Femur (tissue), 1 donor: Measurements from ENCODE around the gene WDR82.
A peak's percentile ranks its signal among the peaks of the same experiment; 100 is the strongest.

Experiments used
- DNase-seq: peaks from one replicate; pipeline ENCODE4 v3.0.0-alpha.2; 2017

Gene WDR82

DNA sequence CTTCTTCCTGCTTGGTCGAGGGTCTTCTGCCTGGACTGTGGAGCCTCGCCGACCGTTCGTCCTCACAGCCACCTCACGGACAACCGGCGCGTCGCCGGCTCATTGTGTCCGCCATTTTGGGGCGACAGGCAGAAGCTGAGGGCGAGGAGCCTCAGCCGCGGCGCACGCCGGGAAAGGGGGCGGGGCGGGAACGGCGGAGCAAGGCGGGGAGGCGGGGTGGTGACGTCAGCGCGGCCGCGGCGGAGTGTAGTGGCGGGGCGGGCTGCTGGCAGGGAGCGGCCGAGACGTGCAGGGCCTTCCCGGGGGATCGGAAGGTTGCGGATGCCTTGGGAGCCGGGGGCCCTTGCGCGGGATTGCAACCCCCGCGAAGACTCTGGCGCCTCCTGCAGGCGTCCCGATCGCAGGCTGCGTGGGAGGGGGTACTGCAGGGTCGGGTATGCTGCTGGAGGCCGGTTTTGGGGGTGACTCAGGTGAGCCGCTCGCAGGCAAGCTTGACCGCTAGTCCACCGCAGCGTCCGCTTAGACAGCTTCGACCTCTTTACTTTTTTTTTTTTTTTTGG lies at the start of gene WDR82:
TSS of gene WDR82 (minus strand) at position 140 of the 560 bp plus-strand sequence. CDS start 288 bp downstream, outside the sequence.
- DNase-seq = peak; percentile 98

DNA sequence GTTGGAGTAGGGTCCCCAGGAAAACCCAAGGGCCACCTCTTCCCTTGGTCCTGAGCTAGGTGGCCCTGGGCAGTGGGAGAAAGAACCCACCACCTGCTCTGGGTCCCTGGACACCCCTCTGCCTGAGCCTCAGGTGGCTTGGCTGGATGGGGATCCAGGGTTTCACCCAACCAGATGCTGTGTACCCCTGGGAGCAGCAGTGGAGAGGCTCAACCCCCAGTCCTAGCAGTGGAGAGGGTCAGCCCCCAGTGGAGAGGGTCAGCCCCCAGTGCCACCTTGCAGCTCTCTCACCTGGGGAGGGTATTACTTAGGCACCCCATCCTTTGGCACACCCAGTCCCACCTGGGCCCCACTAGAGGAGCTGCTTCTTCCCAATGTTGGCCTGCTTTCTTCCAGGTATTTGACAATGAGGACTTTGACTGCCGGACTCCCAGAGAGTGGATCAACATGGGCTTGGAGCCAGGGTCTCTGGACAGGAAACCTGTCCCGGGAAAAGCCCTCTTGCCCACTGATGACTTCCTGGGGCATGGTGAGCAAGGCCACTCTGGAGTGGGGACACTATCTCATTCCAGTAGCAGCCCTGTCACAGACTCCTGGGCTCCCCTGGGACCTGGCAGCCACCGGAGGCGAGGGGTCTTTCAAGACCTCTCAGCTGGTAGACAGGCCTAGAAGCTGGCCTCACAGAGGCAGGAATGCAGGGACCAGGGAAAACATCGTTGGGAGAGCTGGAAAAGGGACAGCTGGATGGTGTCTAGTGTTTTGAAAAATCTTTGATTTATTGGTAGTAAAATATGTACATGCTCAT lies 49.2 kb upstream of the WDR82 start:
- DNase-seq = no peak

DNA sequence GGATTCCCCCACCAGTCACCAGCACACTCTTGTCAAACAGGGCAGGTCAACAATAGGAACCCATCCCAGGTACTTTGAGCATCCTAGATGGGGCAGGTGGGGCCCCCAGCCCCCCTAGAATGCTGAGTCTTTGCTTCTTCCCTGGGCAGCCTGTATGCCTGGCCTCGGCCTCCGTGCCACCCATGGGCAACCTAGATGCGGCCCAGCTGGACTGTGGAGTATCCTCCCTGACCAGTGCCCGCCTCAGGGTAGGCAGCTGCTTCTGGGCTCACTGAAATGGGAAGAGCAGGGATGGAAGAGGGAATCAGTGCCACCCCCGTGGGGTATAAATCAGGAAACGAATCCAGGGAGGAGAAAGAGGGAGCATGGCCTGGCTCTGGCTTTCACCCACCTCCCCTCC lies 48.5 kb upstream of the WDR82 start:
- DNase-seq = no peak

DNA sequence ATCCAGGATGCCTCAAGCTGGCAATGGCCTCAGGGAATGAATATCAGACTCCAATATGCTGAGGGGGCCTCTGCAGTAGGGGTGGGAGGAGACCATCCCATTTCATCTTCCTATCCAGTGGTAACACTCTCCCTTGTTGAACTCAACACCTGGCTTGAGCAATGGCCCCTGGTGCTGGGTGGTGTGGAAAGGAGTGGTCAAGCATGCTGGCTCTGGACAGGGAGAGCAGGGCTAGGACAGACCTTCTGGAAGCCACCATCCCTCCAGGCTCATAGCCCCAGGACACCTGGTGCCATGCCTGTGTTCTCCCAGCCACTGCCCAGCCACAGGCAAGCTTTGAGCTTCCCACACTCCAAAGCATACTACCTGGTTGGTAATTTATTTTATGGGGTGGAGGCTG lies 47.2 kb upstream of the WDR82 start:
- DNase-seq = no peak

DNA sequence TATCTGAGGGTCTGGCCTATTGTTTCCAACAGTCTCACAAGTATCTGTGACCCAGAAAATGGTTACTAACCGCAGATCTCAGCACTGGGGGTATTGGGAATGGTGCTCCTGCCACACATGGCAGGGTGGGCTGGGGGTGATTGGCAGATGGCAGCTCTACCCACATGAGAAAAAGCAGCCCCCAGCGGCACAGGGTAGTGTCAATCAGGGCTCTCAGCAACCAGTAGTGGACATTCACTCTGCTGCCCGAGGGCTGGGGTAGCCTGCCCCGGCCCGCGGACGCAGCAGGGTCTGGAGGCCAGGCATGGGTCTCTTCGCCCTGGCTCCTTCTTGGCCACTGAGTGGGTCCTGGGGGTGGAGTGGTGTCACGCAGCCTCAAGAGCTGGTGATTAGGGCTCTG lies 46.2 kb upstream of the WDR82 start:
- DNase-seq = no peak

- DNase-seq = no peak
These were observed 45.3 kb upstream of the WDR82 start for GRCh38 chr3:52323526-52324295.

GRCh38 chr3:52322466-52322865 lies 44.0 kb upstream of the WDR82 start:
- no peak for DNase-seq

DNA sequence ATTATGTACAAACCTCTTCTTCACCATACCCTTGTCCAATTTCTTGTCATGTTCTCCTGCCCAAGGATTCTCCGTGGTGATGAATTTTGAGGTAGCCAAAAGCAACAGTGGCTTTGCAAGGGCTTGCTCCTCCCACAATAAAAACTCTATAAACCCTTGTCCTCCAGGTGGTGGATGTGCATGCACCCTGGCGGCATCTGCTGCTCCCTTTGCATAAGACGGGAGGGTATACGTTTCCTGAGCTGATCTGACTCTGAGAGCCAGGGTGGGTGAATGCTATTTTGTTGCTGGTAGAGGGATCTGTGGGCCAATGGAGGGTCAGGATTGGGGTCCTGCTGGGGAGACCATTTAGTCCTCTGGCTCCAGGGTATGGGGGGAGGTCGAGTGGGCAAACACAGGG lies 43.0 kb upstream of the WDR82 start:
- DNase-seq = no peak

DNA sequence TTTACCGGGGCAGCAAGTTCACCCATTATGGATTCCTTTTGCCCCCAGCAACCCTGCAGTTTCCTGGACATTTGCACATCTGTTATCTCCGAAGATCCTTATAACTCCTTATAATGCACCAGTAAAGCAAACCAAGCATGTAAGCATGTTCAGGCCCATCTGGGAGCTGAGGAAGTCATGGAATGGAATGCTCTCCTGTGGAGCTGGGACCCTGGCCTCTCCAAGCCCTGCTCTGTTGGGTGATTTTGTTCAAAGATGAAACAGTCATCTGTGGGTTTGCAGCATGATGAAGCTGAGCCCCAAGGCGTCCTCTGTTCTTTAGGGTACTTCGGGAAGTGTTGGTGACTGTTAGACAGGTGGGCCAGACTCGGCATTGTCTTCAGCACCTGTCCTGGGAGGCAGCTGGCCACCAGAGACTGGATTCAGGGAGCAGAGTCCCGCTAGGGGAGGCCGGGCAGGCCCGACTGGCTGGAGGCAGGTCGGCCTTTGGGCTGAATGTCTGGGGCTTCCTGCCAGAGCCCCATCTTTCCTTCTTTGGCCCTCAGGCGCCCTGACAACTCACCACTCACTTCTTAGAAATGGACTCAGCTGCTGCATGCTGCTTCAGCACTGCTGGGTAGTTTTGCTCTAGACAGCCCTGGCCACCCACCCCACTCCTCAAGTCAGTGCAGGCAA lies 41.6 kb upstream of the WDR82 start:
- no peak for DNase-seq

DNA sequence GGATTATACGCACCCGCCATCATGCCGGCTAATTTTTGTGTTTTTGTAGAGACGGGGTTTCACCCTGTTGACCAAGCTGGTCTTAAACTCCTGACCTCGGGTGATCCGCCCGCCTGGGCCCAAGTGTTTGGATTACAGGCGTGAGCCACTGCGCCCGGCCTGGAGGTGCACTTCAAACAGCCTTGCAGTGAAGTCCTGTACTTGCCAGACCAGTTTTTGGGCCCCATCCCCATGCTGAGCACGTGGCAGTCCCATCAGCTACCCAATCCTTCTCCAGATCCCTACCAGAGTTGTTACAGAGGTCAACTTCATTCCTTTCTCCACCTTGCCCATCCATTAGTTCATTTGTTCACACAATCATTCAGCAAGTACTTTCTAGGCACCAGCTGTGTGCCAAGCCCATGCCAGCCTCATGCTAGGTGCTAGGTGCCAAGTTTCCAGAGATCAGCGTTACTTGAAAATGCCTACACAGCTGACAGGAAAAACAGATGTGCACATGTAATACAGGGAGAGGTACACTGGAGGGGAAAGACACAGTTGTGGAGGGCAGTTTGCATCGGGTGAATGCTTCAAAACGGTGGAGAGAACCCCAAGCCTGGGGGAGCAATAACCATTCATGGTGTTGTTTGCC lies 39.9 kb upstream of the WDR82 start:
- DNase-seq = peak; percentile 57

GRCh38 chr3:52317208-52318000 lies 39.0 kb upstream of the WDR82 start:
- DNase-seq = peak; percentile 73

GRCh38 chr3:52315977-52316764 lies 37.7 kb upstream of the WDR82 start, which contains the start of gene DNAH1:
Gene DNAH1, plus strand, starts transcription at chr3:52316319. Its CDS starts 6,124 bp downstream, at chr3:52322443.
- DNase-seq = no peak

DNA sequence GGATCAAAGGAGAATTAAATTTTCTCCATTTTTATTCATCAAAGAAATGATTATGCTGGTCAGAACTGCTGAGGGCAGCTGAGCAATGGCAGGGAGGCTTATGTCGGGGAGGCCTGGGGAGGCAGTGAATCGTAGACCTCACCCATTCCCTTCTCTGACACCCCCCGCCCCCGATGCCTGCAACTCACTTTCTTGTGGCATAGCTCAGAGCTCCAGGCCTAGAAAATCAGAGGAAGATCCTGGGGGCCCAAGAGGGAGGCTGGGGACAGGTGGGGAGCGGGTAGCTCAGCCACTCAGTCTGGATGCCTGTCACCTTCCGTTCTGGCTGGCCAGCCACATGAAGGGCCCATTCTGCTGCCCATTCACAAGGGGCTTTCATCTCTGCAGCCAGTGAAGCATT lies 36.6 kb upstream of the WDR82 start:
- DNase-seq = no peak

GRCh38 chr3:52314489-52314888 lies 36.0 kb upstream of the WDR82 start:
- DNase-seq = no peak

GRCh38 chr3:52313774-52314188 lies 35.3 kb upstream of the WDR82 start:
- DNase-seq = no peak

- DNase-seq = no peak
These were observed 34.8 kb upstream of the WDR82 start for GRCh38 chr3:52313188-52313773.

DNA sequence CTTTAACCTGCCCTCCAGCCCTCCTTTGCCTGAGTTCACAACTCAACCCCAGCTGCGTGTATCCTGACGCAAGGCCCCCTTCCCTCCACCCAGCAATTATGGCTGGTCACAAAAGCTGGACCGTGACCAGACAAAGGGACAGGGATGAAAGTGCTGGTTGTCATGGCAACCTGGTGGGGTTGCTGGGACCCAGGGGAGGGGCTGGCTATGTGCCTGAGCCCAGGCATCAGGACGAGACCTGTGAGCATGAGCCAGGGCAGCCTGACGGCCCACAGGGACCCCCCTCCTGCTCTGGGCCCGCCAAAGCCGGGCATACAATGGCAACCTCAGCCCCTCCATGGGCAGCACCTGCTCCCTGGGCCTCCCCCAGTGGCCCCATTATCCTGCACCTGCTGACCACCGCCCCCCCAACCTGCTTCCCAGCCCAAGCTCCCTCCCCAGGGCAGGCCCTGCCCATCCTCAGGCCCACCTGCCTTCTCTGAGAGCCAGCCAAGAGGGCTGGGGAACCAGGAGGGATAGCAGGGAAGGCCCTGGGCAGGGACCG lies 33.2 kb upstream of the WDR82 start:
- no peak for DNase-seq

DNA sequence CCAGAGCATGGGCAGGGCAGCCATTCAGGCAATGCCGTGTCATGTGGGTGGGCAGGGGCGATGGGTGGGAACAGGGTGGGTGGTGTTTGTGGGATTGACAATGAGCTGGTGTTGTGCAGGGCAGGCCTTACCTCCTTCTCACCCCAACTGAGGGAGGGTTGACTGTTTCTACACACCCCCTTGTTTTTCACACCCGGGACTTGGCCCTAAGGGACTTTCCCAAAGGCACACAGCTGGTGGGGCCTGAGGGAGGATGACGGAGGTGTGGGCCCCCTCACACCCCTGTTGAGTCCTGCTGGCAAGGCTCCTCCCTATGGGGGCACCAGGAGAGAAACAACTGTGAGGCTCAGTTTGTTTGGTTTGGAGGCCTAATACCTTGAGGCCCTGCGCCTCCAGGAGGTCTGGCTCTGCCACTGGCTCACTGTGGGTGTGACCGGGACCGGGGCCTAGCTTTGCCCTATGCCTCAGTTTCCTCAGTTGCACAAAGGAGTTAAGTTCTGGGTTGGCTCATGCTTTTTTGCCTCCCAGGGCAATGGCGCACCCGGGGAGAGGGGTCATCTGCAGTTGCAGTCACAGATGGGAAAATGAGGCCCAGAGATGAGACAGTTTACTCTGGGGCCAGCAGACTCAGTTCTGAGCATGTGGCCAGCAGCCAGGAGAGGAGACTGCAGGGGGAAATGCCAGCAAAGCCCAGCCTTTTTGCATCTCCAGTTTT lies 32.6 kb upstream of the WDR82 start:
- DNase-seq = no peak

DNA sequence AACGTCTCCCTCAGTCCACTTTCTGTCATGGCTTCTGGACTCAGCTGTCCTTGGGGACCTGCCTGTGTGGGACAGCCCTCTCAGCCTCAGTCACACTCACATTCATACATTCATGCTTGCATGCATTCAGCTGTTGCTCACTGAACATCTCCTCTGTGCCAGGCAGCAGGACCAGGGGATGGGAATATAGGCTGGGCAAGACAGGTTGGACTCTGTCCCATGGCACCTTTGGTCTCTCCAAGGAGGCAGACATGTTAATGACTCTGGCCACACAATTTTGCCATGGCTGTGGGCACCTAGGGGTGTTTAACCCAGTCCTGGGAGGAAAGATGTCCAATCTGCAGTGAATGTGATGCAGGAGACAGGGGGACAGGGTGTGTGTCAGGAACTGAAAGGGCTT lies 29.9 kb upstream of the WDR82 start:
- DNase-seq = no peak

GRCh38 chr3:52306978-52307377 lies 28.5 kb upstream of the WDR82 start:
- DNase-seq = no peak
